ENCODE data around the gene CIP2A.

CIP2A gene

DNA sequence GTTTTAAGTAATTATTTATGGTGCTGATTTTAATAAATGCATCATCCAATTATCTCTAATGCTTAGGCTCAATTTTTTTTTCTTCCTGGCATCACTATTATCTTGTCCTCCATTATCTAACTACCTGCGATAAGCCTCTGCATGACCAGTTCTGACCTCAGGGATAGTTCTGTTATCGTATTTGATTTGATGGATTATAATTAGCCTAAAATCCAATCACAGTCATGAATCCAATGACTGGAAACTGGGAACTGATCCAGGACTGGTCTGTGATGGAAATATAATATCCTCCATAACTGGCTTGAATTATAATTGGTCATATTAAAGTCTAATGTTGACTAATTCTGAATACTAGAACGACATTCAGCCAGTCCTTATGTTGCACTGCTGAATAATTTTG, 80.0 kb downstream of the CIP2A start:
- no peak for TF ChIP-seq CTCF (conservative IDR thresholded peaks at IDR 0.05; ENCODE audit: low read depth, low read length)
- no peak overlapping the region for H3K4me3 ChIP-seq (ENCODE audit: low read length)
- peak; percentile 73 for DNase-seq (ENCODE audit: low read depth)

DNA sequence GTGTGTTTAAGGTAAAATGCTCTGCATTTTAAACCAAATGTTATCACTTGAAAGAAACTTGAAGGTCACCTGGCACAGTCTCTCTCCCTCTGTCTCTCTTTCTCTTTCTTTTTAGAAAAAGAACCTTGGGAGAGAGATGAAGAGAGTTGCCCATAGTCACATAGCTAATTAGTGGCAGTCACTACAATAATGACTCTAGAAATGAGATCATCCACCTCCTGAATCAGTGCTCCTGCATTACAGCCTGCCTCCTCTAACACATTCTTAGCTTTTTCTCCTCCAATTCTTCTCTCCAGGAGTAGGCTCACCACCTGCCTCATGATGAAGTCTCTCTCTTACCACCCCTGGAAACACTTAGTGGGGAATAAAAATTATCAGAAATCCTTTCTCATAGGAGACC, 81.3 kb downstream of the CIP2A start:
- H3K4me3 ChIP-seq (ENCODE audit: low read length), result no peak overlapping the region
- TF ChIP-seq CTCF (conservative IDR thresholded peaks at IDR 0.05; ENCODE audit: low read depth, low read length), result no peak
- no peak for DNase-seq (ENCODE audit: low read depth)

GRCh38 chr3:108505811-108506210, 83.4 kb downstream of the CIP2A start:
- no peak overlapping the region for H3K4me3 ChIP-seq (ENCODE audit: low read length)

DNA sequence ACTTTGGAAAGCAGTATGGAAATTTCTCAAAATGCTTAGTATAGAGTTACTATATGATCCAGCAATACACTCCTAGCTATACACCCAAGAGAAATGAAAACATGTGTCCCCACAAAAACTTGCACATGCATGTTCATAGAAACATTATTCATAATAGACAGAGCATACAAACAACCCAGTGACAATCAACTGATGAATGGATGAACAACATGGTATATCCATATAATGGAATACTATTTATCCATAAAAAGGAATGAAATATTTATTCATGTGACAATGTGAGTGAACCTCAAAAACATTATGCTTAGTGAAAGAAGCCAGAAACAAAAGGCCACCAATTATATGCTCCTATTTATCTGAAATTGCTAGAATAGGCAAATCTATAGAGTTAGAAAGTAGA, 85.5 kb downstream of the CIP2A start:
- no peak overlapping the region for H3K4me3 ChIP-seq (ENCODE audit: low read length)
- TF ChIP-seq CTCF (conservative IDR thresholded peaks at IDR 0.05; ENCODE audit: low read depth, low read length), result no peak
- no peak for DNase-seq (ENCODE audit: low read depth)

More at GRCh38 chr3:108505811-108506210, 83.4 kb downstream of the CIP2A start:
- DNase-seq (ENCODE audit: low read depth), result no peak
- TF ChIP-seq CTCF (conservative IDR thresholded peaks at IDR 0.05; ENCODE audit: low read depth, low read length), result no peak

DNA sequence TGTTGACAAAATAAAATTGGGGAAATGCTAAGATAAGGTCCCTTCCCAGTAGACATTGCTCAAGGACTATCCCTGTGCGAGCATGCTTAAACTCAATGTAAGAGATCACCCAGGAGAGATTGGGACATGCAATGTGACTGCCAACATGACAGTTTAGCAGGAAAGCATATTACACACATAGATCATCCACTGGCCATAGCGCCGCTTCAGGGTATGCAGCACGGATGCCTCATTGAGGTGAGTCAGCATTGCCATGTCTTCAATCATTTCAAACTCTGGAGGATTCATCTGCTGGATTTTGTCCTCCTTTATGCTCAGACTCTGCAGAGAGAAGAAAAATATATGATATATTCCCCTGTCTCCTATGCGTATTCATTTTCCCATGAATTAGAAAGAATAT, 87.7 kb downstream of the CIP2A start:
- TF ChIP-seq CTCF (conservative IDR thresholded peaks at IDR 0.05; ENCODE audit: low read depth, low read length), result no peak
- DNase-seq (ENCODE audit: low read depth), result no peak
- no peak overlapping the region for H3K4me3 ChIP-seq (ENCODE audit: low read length)

DNA sequence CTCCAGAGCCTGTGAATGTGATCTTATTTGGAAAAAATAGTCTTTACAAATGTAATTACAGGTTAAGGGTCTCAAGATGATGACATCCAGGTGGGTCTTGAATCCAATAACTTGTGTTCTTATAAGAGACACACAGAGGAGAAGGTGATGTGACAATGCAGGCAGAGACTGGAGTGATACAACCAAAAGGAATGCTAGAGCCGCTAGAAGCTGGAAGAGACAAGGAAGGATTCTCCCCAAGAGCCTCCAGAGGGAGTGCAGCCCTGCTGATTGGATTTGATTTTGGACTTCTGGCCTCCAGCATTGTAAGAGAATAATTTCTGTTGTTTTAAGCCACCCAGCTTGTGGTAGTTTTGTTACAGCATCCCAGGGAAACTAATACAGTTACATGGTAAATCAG, 88.5 kb downstream of the CIP2A start:
- DNase-seq (ENCODE audit: low read depth), result no peak
- H3K4me3 ChIP-seq (ENCODE audit: low read length), result no peak overlapping the region
- no peak for TF ChIP-seq CTCF (conservative IDR thresholded peaks at IDR 0.05; ENCODE audit: low read depth, low read length)

Data from retinal pigment epithelial cell (primary cell).